Neural cell (in vitro differentiated cells): ENCODE measurements around the gene AFAP1.

Source experiments
- EZH2 ChIP-seq: fragments of 200-600, 300-800 bp; shearing (Covaris generic), sonication (generic); IDR thresholded peaks from 2 replicates; pipeline ENCODE4 v1.6.1; 2014; ENCODE audit warnings: antibody characterized with exemption, low read length, borderline replicate concordance, mild to moderate bottlenecking; ENCODE audit not compliant: insufficient read depth, poor library complexity, severe bottlenecking
- POLR2AphosphoS5 ChIP-seq: IDR thresholded peaks from 2 replicates; pipeline ENCODE4 v1.6.1; 2012
- REST ChIP-seq: IDR thresholded peaks from 2 replicates; pipeline ENCODE4 v1.6.1; 2012; ENCODE audit warnings: borderline replicate concordance
- TF ChIP-seq, protein P1 (sequence below): fragments of 450-650 bp; IDR thresholded peaks from 2 replicates; pipeline ENCODE4 v1.5.1; 2014; ENCODE audit warnings: antibody characterized with exemption, mild to moderate bottlenecking, moderate library complexity; ENCODE audit not compliant: poor library complexity, severe bottlenecking

DNA sequence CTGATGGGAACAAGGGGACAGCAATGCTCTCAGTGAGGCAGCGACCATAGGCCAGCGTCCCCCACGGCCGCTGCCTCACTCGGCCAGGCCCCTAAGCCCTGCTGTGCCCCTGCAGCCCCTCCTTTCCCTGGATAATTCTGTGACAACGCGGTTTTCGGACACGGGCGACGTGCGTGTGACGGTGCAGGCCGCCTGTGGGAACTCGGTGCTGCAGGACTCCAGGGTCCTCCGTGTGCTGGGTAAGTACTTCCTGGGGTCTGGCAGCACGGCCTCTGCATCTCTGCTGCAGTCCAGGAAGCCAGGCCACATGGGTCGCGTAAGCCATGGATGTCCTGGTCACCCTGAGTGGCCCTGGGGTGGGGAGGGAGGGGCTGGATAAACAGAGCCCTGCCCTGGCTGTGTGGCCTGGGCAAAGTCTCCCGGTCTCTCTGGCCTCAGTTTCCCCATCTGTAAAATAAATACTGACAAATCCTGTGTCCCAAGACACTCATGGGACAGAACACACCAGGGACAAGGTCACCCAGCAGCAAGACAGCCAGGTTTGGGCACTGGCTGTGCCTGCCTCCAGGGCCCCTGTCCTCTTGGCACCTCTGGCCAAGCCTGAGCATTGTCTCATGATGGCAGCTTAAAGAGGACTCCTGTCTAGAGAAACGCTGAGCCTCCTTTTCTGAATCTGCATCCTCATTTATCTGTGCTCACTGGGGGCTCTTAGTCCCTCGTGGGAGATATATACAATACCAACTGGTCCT, 212.8 kb downstream of the AFAP1 start:
- TF ChIP-seq, protein P1, sequence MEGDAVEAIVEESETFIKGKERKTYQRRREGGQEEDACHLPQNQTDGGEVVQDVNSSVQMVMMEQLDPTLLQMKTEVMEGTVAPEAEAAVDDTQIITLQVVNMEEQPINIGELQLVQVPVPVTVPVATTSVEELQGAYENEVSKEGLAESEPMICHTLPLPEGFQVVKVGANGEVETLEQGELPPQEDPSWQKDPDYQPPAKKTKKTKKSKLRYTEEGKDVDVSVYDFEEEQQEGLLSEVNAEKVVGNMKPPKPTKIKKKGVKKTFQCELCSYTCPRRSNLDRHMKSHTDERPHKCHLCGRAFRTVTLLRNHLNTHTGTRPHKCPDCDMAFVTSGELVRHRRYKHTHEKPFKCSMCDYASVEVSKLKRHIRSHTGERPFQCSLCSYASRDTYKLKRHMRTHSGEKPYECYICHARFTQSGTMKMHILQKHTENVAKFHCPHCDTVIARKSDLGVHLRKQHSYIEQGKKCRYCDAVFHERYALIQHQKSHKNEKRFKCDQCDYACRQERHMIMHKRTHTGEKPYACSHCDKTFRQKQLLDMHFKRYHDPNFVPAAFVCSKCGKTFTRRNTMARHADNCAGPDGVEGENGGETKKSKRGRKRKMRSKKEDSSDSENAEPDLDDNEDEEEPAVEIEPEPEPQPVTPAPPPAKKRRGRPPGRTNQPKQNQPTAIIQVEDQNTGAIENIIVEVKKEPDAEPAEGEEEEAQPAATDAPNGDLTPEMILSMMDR = no peak
- TF ChIP-seq POLR2AphosphoS5 (no peak), EZH2 (no peak), REST (no peak)
